DOHH2 (cell line): Measurements from ENCODE around the gene ZNF770.
"Not testable (repeated sequence)": the region's sequence is repeated elsewhere in the genome, so short reads cannot be mapped to it uniquely, and the experiment has no call there.

ENCODE experiments used
- H3F3A ChIP-seq: fragments of 200-600 bp; sonication (generic), shearing (Covaris generic); 2 replicates; pipeline ENCODE4 v1.6.0; 2016; ENCODE audit warnings: antibody characterized with exemption, mild to moderate bottlenecking; ENCODE audit not compliant: control insufficient read depth, insufficient read depth
- H3K27ac ChIP-seq: fragments of 200-600 bp; sonication (generic); 2 replicates; pipeline ENCODE4 v1.5.1; 2014; ENCODE audit warnings: low read depth, mild to moderate bottlenecking, low read length, moderate library complexity
- H3K27me3 ChIP-seq: fragments of 200-600 bp; sonication (generic); 2 replicates; pipeline ENCODE4 v1.6.1; 2014; ENCODE audit warnings: mild to moderate bottlenecking, low read length, mixed read lengths; ENCODE audit not compliant: control insufficient read depth
- H3K36me3 ChIP-seq: fragments of 200-600 bp; sonication (generic); 2 replicates; pipeline ENCODE4 v1.6.1; 2014; ENCODE audit warnings: mild to moderate bottlenecking, low read length, moderate library complexity, mixed read lengths; ENCODE audit not compliant: control insufficient read depth
- H3K4me1 ChIP-seq: fragments of 200-600 bp; sonication (generic); 2 replicates; pipeline ENCODE4 v1.6.1; 2014; ENCODE audit warnings: mild to moderate bottlenecking, low read length, mixed read lengths; ENCODE audit not compliant: control insufficient read depth
- H3K4me2 ChIP-seq: fragments of 200-600 bp; sonication (generic); 2 replicates; pipeline ENCODE4 v1.6.0; 2014; ENCODE audit warnings: mild to moderate bottlenecking, low read length, moderate library complexity
- H3K4me3 ChIP-seq: fragments of 200-600 bp; sonication (generic); 2 replicates; pipeline ENCODE4 v1.5.1; 2014; ENCODE audit warnings: mild to moderate bottlenecking, low read length, mixed read lengths
- H3K79me2 ChIP-seq: fragments of 200-600 bp; sonication (generic); 2 replicates; pipeline ENCODE4 v1.6.1; 2014; ENCODE audit warnings: mild to moderate bottlenecking, low read length, mixed read lengths; ENCODE audit not compliant: control insufficient read depth
- H3K9me2 ChIP-seq: fragments of 200-600 bp; sonication (generic); replicated peaks from 2 replicates; pipeline ENCODE4 v1.6.1; 2014; ENCODE audit warnings: mild to moderate bottlenecking, low read length, mixed read lengths; ENCODE audit not compliant: control insufficient read depth
- H3K9me3 ChIP-seq: fragments of 200-600 bp; sonication (generic); 2 replicates; pipeline ENCODE4 v1.6.1; 2014; ENCODE audit warnings: antibody characterized with exemption, low read length, mixed read lengths; ENCODE audit not compliant: control insufficient read depth, insufficient read depth
- H4K20me1 ChIP-seq: fragments of 200-600 bp; sonication (generic); 2 replicates; pipeline ENCODE4 v1.6.0; 2014; ENCODE audit warnings: low read depth, mild to moderate bottlenecking, antibody characterized with exemption, low read length, moderate library complexity; ENCODE audit not compliant: control insufficient read depth, insufficient read depth
- EZH2phosphoT487 ChIP-seq: fragments of 200-600 bp; sonication (generic); IDR thresholded peaks from 2 replicates; pipeline ENCODE4 v1.6.1; 2017; ENCODE audit warnings: borderline replicate concordance, mild to moderate bottlenecking, antibody characterized with exemption, low read length, moderate library complexity, mixed read lengths
- TF ChIP-seq, protein P1 (sequence below): fragments of 200-600 bp; sonication (generic); IDR thresholded peaks from one replicate; pipeline ENCODE4 v1.5.1; 2014; ENCODE audit warnings: antibody characterized with exemption, mild to moderate bottlenecking, low read depth, low read length; ENCODE audit not compliant: poor library complexity, severe bottlenecking

Gene ZNF770

GRCh38 chr15:34941185-34941698, 46.8 kb downstream of the ZNF770 start:
- Histone ChIP-seq H4K20me1 (no peaks in the 10 kb centered on the region), H3K4me2 (no peak overlapping the region), H3K36me3 (peaks cover 63% of the 10 kb centered on the region), H3K27me3 (no peaks in the 10 kb centered on the region), H3K27ac (no peak overlapping the region), H3F3A (no peaks in the 10 kb centered on the region), H3K4me1 (no peaks in the 10 kb centered on the region), H3K4me3 (no peak overlapping the region), H3K9me2 (no peaks in the 10 kb centered on the region), H3K9me3 (no peaks in the 10 kb centered on the region), H3K79me2 (no peaks in the 10 kb centered on the region)
- no peak for TF ChIP-seq EZH2phosphoT487
- TF ChIP-seq, protein P1, sequence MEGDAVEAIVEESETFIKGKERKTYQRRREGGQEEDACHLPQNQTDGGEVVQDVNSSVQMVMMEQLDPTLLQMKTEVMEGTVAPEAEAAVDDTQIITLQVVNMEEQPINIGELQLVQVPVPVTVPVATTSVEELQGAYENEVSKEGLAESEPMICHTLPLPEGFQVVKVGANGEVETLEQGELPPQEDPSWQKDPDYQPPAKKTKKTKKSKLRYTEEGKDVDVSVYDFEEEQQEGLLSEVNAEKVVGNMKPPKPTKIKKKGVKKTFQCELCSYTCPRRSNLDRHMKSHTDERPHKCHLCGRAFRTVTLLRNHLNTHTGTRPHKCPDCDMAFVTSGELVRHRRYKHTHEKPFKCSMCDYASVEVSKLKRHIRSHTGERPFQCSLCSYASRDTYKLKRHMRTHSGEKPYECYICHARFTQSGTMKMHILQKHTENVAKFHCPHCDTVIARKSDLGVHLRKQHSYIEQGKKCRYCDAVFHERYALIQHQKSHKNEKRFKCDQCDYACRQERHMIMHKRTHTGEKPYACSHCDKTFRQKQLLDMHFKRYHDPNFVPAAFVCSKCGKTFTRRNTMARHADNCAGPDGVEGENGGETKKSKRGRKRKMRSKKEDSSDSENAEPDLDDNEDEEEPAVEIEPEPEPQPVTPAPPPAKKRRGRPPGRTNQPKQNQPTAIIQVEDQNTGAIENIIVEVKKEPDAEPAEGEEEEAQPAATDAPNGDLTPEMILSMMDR = no peak

- TF ChIP-seq, protein P1 = no peak
- no peak for TF ChIP-seq EZH2phosphoT487
- Histone ChIP-seq H3K79me2 (no peaks in the 10 kb centered on the region), H3K4me3 (no peak overlapping the region), H3K9me2 (no peaks in the 10 kb centered on the region), H3F3A (no peaks in the 10 kb centered on the region), H4K20me1 (no peaks in the 10 kb centered on the region), H3K4me1 (no peaks in the 10 kb centered on the region), H3K27me3 (no peaks in the 10 kb centered on the region), H3K4me2 (no peak overlapping the region), H3K9me3 (no peaks in the 10 kb centered on the region), H3K36me3 (peaks cover 71% of the 10 kb centered on the region), H3K27ac (no peak overlapping the region)
Measured at GRCh38 chr15:34933432-34933975, 54.6 kb downstream of the ZNF770 start.

GRCh38 chr15:34928349-34928748, 59.7 kb downstream of the ZNF770 start:
- H3K79me2 ChIP-seq = not testable (repeated sequence)
- H3K36me3 ChIP-seq = peaks cover 66% of the 10 kb centered on the region

More at GRCh38 chr15:34928349-34928748, 59.7 kb downstream of the ZNF770 start:
- not testable (repeated sequence) for H3K9me2 ChIP-seq, H3K4me3 ChIP-seq, H3K27me3 ChIP-seq, H3K27ac ChIP-seq, H3F3A ChIP-seq, H3K9me3 ChIP-seq, H4K20me1 ChIP-seq, H3K4me2 ChIP-seq, H3K4me1 ChIP-seq
